Glomerular endothelial cell (primary cell): ENCODE measurements around the gene WDR45B. TPM values are rescaled to one million over a fixed set of nuclear protein-coding genes. Genes with fewer than 3 reads are reported as not detected.

ENCODE experiments used
- total RNA-seq: library from RNA; depleted of rRNA; stranded (reverse); fragments of >200 nt; gene quantifications from 2 replicates; pipeline ENCODE4 v1.2.3, GENCODE V29; 2015

Gene WDR45B
- total RNA-seq, 1 donor from 2014 or later: 94.4 TPM

Other genes with a start within 250 kb of the WDR45B start
- 18.8 and 31.1 TPM in 2 replicates for gene HEXD, start 230.1 kb downstream of the WDR45B start, total RNA-seq
- 25.1 and 27.9 TPM in 2 replicates for gene OGFOD3, start 229.9 kb downstream of the WDR45B start, total RNA-seq
- gene CYBC1, start 197.7 kb downstream of the WDR45B start, total RNA-seq: 56.0 and 76.7 TPM in 2 replicates
- gene NARF, start 189.7 kb downstream of the WDR45B start, total RNA-seq: 94.6 and 104 TPM in 2 replicates
- gene FOXK2, start 128.7 kb downstream of the WDR45B start, total RNA-seq: 55.0 and 56.8 TPM in 2 replicates
- 6.7 and 11.4 TPM in 2 replicates for gene RAB40B, start 50.3 kb upstream of the WDR45B start, total RNA-seq
- gene FN3KRP, start 68.3 kb upstream of the WDR45B start, total RNA-seq: 23.1 and 24.0 TPM in 2 replicates
- 2.9 and 19.7 TPM in 2 replicates for gene FN3K, start 87.2 kb upstream of the WDR45B start, total RNA-seq
- gene TBCD, start 103.6 kb upstream of the WDR45B start, total RNA-seq: 101 and 144 TPM in 2 replicates
- gene ZNF750, start 191.6 kb upstream of the WDR45B start, total RNA-seq: 0.29 and 0.68 TPM in 2 replicates